ENCODE results near the gene GTF3C5.

Gene GTF3C5

DNA sequence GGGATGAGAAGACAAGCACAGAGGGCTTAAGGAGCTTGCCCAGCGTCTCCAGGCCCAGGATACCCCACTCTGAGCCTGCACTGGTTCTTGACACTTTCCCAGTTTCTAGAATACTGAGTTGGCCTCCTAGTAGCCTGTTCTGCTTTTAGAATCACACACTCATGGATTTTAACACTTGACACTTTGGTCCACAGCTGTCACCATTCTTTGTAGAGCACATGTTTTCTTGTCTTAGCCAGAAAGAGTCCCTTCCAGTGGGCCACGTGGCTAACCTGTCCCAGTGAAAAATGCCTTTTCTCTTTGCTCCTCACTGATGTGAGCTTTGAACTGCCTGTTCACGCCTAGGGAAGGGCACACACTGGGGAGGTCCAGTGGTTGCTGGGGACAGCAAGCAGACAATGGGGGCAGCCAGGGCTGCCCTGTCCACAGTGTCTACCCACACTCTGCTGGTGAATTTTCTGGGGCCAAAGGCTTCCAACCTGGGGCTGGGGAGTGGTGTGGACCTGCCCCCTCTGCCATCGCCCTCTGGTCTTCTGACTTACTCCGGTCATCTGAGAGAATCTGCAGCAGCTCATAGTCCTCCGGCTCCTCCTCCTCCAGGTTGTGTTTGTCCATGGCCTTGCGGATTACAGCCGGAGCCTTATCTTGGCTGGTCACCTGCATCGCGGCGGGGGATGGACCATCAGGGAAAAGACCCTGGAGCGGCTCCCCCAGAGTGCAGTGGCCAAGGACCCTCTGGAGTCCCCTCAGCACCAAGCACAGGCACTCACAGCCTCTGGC lies 69.1 kb downstream of the GTF3C5 start:
- TF ChIP-seq FOXP2 (optimal IDR thresholded peaks at IDR 0.05; ENCODE audit: borderline replicate concordance, extremely low read depth, extremely low read length, insufficient read depth) = no peak
- no peak for TF ChIP-seq SIN3A (IDR thresholded peaks at IDR 0.05; ENCODE audit: borderline replicate concordance, insufficient read depth, low read length)
- TF ChIP-seq, protein P1, sequence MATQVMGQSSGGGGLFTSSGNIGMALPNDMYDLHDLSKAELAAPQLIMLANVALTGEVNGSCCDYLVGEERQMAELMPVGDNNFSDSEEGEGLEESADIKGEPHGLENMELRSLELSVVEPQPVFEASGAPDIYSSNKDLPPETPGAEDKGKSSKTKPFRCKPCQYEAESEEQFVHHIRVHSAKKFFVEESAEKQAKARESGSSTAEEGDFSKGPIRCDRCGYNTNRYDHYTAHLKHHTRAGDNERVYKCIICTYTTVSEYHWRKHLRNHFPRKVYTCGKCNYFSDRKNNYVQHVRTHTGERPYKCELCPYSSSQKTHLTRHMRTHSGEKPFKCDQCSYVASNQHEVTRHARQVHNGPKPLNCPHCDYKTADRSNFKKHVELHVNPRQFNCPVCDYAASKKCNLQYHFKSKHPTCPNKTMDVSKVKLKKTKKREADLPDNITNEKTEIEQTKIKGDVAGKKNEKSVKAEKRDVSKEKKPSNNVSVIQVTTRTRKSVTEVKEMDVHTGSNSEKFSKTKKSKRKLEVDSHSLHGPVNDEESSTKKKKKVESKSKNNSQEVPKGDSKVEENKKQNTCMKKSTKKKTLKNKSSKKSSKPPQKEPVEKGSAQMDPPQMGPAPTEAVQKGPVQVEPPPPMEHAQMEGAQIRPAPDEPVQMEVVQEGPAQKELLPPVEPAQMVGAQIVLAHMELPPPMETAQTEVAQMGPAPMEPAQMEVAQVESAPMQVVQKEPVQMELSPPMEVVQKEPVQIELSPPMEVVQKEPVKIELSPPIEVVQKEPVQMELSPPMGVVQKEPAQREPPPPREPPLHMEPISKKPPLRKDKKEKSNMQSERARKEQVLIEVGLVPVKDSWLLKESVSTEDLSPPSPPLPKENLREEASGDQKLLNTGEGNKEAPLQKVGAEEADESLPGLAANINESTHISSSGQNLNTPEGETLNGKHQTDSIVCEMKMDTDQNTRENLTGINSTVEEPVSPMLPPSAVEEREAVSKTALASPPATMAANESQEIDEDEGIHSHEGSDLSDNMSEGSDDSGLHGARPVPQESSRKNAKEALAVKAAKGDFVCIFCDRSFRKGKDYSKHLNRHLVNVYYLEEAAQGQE (IDR thresholded peaks at IDR 0.05; ENCODE audit: insufficient read depth in 1 of 2, low read depth in 2 of 2, low read length in 2 of 2) = no peak
- TF ChIP-seq TAF1 (IDR thresholded peaks at IDR 0.05; ENCODE audit: borderline replicate concordance, insufficient read depth, low read length) = no peak
- TF ChIP-seq POLR2AphosphoS5 (IDR thresholded peaks at IDR 0.05; ENCODE audit: low read depth, low read length) = no peak

DNA sequence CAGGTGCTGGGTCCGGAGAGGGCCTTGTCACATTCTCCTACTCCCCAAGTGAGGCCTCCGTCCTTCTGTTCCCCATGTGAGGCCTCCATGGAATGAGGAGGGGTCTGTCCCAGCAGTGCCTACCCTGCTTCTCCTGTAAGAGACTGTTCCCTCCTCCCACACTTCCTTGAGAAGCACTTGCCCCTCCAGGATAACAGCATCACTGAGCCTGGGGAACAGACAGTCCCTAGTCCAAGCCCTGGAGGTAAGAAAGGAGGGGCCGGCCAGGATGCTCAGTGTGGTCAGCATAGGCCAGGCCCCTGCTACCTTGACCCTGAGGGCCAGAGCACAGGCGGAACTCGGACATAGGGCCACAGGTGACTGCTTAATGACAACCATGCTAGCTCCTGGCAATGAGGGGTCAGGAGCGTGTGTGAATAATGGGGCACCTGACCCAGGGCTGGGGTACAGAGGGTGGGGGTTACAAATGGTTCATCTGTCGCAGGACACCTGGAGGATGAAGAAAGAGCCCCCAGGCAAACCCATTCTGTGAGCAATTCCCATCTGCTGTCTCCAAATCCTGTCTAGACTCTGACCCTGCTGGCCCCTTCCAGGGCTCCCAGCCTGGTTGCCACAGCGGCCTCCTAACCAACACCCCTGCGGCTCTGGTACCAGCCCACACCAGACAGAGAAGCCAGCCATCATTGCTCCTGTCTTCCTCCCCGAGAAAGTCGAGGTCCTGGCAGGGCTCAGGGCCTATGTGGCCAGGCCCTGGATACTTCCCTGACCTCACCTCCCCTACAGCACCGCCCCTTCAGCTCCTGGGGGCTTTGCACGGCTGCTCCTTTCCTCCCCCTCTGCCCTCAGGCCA lies 69.9 kb downstream of the GTF3C5 start:
- TF ChIP-seq TAF1 (IDR thresholded peaks at IDR 0.05; ENCODE audit: borderline replicate concordance, insufficient read depth, low read length) = no peak

DNA sequence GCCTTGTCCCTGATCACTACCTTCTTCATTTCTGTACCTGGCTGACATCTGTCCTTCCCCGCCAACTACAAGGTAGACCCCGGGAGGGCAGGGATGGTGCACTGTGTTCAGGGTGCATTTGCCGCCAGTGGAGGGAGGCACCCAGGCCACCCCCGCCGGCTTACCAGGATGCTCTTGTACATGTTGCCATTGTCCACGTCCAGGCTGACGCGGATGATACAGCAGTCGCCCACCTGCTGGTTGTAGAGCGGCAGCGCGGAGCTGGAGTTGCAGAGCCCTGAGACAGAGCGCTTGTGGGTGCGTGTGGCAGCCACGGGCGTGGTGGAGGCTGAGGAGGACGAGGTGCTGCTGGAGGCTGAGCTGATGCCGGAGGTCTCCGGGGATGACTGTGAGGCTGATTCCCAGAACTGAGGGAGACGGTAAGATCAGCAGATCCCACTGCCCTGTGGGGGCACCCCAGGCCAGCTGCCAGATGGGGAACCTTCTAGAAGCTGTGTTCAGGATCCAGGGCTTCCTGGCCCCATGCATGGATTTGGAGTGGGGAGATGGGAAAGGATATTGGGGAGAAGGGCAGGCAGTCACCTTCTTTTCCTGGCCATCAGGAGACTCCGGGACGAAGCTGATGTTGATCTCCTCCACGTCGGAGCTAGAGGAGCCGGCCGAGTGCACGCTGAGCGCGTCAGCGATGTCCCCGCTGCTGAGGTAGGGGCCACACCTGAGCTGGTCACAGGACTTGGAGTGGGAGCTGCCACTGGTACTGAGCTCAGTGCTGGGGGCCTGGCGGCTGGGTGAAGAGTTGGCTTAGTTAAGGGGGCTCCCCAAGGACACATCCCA lies 70.8 kb downstream of the GTF3C5 start:
- TF ChIP-seq, protein P1 (IDR thresholded peaks at IDR 0.05; ENCODE audit: insufficient read depth in 1 of 2, low read depth in 2 of 2, low read length in 2 of 2) = no peak
- no peak for TF ChIP-seq TAF1 (IDR thresholded peaks at IDR 0.05; ENCODE audit: borderline replicate concordance, insufficient read depth, low read length)
- TF ChIP-seq FOXP2 (optimal IDR thresholded peaks at IDR 0.05; ENCODE audit: borderline replicate concordance, extremely low read depth, extremely low read length, insufficient read depth) = no peak
- no peak for TF ChIP-seq SIN3A (IDR thresholded peaks at IDR 0.05; ENCODE audit: borderline replicate concordance, insufficient read depth, low read length)
- no peak for TF ChIP-seq POLR2AphosphoS5 (IDR thresholded peaks at IDR 0.05; ENCODE audit: low read depth, low read length)

DNA sequence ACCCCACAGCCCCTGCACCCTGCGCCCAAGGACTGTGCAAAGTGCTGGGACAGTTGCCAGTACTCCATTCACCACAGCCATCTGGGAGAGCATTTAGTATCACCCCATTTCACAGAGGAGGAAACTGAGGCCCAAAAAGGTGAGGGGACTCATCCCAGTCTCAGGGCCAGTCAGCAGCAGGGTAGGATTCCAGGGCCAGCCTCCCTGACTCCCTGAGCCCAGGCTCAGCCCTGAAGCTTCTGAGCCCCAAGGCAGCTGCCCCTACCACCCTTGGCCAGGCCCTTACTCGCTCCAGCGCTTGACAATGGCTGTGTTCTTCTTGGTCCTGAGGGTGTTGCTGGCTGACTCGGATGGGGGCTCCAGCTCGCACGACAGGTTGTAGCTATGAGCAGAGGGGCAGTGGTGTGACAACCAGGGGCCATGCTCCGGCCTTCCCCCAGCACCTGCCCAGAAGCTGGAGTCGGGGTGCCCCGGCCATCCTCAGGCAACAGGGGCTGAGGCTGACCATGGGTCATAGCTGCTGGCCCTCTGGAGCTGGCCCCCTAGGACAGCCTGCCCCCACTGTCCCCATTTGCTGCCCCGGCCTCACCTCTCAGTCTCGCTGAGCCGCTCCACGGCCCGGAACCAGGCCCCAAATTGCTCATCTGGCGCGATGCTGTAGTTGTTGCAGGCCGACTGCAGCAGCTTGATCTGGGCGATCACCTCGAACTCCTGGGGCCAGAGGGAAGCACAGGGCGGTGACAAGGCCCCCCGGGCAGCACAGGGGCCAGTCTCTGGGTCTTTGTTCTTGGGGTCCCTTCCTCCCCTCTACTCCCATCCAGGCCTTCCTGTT lies 71.6 kb downstream of the GTF3C5 start:
- TF ChIP-seq POLR2AphosphoS5 (IDR thresholded peaks at IDR 0.05; ENCODE audit: low read depth, low read length) (no peak), TAF1 (IDR thresholded peaks at IDR 0.05; ENCODE audit: borderline replicate concordance, insufficient read depth, low read length) (no peak), SIN3A (IDR thresholded peaks at IDR 0.05; ENCODE audit: borderline replicate concordance, insufficient read depth, low read length) (no peak), FOXP2 (optimal IDR thresholded peaks at IDR 0.05; ENCODE audit: borderline replicate concordance, extremely low read depth, extremely low read length, insufficient read depth) (no peak)
- TF ChIP-seq, protein P1 (IDR thresholded peaks at IDR 0.05; ENCODE audit: insufficient read depth in 1 of 2, low read depth in 2 of 2, low read length in 2 of 2) = no peak

Measured in PFSK-1 (cell line).